GM12874 (cell line): ENCODE measurements around the gene HERC6.

Experiments
- TF ChIP-seq, protein P1 (sequence below): IDR thresholded peaks from 2 replicates; pipeline ENCODE4 v1.5.1; 2011; ENCODE audit warnings: low read depth, mild to moderate bottlenecking, control low read depth, low read length, moderate library complexity; ENCODE audit not compliant: insufficient read depth

HERC6 gene

DNA sequence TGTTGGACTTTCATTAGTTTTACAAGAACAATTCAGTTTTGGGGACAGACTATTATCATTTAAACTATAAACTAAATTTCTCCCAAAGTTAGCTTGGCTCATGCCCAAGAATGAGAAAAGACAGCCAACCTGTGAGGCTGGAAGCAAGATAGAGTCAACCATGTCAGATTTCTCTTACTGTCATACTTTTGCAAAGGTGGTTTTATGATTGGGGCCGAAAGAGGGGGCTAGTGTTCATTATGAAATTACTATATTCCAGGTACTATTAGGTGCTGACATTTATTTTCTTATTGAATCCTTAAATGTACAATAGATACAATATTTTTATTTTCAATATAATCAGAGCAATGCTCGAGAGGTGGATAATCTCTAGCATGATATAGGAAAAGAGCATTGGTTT, 30.6 kb downstream of the HERC6 start:
- TF ChIP-seq, protein P1, sequence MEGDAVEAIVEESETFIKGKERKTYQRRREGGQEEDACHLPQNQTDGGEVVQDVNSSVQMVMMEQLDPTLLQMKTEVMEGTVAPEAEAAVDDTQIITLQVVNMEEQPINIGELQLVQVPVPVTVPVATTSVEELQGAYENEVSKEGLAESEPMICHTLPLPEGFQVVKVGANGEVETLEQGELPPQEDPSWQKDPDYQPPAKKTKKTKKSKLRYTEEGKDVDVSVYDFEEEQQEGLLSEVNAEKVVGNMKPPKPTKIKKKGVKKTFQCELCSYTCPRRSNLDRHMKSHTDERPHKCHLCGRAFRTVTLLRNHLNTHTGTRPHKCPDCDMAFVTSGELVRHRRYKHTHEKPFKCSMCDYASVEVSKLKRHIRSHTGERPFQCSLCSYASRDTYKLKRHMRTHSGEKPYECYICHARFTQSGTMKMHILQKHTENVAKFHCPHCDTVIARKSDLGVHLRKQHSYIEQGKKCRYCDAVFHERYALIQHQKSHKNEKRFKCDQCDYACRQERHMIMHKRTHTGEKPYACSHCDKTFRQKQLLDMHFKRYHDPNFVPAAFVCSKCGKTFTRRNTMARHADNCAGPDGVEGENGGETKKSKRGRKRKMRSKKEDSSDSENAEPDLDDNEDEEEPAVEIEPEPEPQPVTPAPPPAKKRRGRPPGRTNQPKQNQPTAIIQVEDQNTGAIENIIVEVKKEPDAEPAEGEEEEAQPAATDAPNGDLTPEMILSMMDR: no peak

DNA sequence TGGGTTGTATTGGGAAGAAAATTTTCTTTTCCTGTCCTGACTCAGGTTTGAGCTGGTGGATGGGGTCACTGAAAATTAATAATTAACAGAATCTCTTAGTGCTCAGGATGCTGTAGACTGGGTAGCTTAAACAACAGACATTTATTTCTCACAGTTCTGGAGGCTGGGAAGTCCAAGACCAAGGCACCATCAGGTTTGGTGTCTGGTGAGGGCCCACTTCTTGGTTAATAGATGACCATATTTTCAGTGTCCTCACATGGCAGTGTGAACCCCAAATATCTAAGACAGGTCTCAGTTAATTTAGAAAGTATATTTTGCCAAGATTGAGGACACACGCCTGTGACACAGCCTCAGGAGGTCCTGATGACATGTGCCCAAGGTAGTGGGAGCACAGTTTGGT, 31.1 kb downstream of the HERC6 start:
- TF ChIP-seq, protein P1: no peak

DNA sequence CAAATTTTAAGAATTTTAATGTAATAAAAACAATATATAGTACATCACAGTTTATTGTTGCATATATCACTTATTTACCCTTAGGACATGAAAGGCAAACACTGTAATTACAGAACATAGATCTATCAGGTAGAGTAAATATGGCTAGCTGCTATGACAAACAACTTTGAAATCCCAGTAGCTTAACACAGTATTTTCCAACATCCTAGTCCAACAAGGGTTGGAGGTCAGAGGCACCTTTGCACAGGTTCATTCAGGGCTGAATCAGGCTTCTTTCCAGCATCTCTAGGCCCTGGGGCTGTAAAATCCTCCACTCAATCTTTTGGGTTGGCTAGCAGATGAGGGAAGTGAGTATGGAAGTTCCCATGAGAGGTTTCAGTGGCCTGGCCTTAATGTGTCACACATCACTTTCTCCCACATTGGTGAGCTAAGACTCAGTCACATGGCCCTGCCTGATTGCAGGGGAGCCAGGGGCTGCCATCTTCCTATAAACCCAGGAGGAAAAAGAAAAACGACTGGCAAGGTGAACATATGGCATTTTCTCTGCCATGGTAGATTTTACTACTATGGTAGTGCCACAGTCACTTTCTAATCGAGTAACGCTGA, 32.9 kb downstream of the HERC6 start:
- TF ChIP-seq, protein P1: no peak

DNA sequence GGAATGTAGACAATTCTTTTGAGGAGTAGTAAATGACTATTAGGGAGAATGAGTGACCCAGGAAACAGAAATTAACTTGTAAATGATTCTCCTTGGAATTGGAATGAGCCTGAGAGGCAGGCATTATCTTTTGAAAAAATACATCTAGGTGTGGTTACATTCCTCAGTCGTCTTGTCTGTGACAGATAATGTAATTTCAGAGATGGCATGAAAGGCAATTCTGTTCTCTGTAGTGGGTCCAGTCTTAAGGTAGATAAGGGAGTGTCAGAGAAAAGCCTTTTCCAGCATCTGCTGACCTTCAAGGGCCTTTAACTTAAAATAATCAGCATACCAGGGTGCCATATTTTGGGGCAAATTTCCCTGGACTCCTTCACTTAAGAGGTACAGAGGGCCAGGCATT, 35.1 kb downstream of the HERC6 start:
- TF ChIP-seq, protein P1: no peak

DNA sequence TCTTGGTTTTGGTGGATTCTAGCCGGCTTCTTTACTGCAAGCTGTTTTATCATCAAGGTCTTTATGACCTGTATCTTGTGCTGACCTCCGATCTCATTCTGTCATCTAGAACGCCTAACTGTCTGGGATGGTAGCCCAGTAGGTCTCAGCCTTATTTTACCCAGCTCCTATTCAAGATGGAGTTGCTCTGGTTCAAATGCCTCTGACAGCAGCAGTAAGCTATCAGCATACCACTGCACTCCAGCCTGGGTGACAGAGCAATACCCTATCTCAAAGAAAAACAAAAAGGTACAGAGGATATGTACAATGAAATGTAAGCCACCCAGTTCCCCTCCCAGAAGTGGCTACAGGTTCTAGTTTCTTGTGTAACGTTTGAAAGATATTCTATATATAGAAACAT, 36.1 kb downstream of the HERC6 start:
- TF ChIP-seq, protein P1: no peak

DNA sequence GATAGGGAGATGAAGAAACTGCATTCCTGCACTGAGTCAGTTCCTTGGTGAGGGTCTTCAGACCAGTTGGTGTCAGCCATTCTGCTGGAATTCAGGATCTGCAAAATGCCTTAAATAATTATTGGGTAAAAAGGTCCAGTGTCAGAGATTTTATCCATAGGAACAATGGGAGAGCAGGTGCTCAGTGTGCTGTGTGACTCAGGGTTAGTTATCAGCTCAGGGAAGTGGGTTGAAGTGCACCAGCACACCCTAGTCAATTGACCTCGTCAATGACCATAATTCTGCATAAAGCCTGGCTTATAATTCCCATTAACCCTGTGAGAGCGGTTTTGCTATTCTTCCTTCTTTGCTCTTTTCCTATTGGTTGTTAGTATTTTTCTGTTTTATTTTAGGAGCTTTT, 37.3 kb downstream of the HERC6 start:
- TF ChIP-seq, protein P1: no peak

DNA sequence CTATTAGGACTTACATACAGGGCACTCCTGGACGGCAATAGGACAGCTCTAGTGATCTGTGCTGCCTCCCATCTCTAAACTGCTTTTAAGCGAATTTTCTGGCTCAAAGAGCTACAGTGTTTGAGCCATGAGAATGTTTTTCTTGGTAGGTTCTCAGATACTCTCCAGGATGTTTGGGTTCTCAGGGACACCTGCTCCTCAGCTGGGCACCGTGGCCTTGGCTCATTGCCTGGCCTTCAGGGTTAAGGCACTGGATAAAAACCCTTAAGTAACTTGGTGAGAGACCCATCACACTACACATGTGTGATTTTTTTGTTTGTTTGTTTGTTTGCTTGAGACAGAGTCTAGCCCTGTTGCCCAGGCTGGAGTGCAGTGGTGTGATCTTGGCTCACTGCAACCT, 39.8 kb downstream of the HERC6 start:
- TF ChIP-seq, protein P1: no peak
